Measurements from ENCODE around the gene KRTAP6-3. TPM values are rescaled to one million over a fixed set of nuclear protein-coding genes. Genes with fewer than 3 reads are reported as not detected.

Gene KRTAP6-3
- total RNA-seq, 1 donor from 2014 or later: not detected

GRCh38 chr21:30625449-30626165 is 33.4 kb downstream of the KRTAP6-3 start:
- Histone ChIP-seq H3K36me3 (ENCODE audit: control insufficient read depth, insufficient read depth, low read length) (no peaks in the 10 kb centered on the region), H3K4me3 (ENCODE audit: low read depth, low read length) (no peak overlapping the region), H3K27me3 (ENCODE audit: control insufficient read depth, insufficient read depth, low read length) (no peaks in the 10 kb centered on the region)
- FAIRE-seq (no peak), DNase-seq (ENCODE audit: low read depth) (no peak)
- TF ChIP-seq CTCF (IDR thresholded peaks at IDR 0.05; ENCODE audit: insufficient read depth, low read length, severe bottlenecking): no peak

GRCh38 chr21:30628109-30628508 is 35.9 kb downstream of the KRTAP6-3 start:
- FAIRE-seq: no peak
- Histone ChIP-seq H3K27me3 (ENCODE audit: control insufficient read depth, insufficient read depth, low read length) (no peaks in the 10 kb centered on the region), H3K36me3 (ENCODE audit: control insufficient read depth, insufficient read depth, low read length) (no peaks in the 10 kb centered on the region), H3K4me3 (ENCODE audit: low read depth, low read length) (no peak overlapping the region)
- TF ChIP-seq CTCF (IDR thresholded peaks at IDR 0.05; ENCODE audit: insufficient read depth, low read length, severe bottlenecking): no peak
- DNase-seq (ENCODE audit: low read depth): no peak

- H3K4me3 ChIP-seq (ENCODE audit: low read depth, low read length): no peak overlapping the region
- FAIRE-seq (no peak), DNase-seq (ENCODE audit: low read depth) (no peak)
- no peak for TF ChIP-seq CTCF (IDR thresholded peaks at IDR 0.05; ENCODE audit: insufficient read depth, low read length, severe bottlenecking)
- H3K36me3 ChIP-seq (ENCODE audit: control insufficient read depth, insufficient read depth, low read length): no peaks in the 10 kb centered on the region
- no peaks in the 10 kb centered on the region for H3K27me3 ChIP-seq (ENCODE audit: control insufficient read depth, insufficient read depth, low read length)
Observed at GRCh38 chr21:30629200-30629599, 37.0 kb downstream of the KRTAP6-3 start.

GRCh38 chr21:30634906-30635305 is 42.7 kb downstream of the KRTAP6-3 start, which contains the start of gene KRTAP20-2:
Gene KRTAP20-2 (plus strand): TSS chr21:30635206. CDS start chr21:30635264, 58 bp downstream.
- no peak for FAIRE-seq
- TF ChIP-seq CTCF (IDR thresholded peaks at IDR 0.05; ENCODE audit: insufficient read depth, low read length, severe bottlenecking): no peak
- Histone ChIP-seq H3K36me3 (ENCODE audit: control insufficient read depth, insufficient read depth, low read length) (no peaks in the 10 kb centered on the region), H3K4me3 (ENCODE audit: low read depth, low read length) (no peak within 1 kb of the TSS), H3K27me3 (ENCODE audit: control insufficient read depth, insufficient read depth, low read length) (no peaks in the 10 kb centered on the region)
- no peak for DNase-seq (ENCODE audit: low read depth)

- Histone ChIP-seq H3K36me3 (ENCODE audit: control insufficient read depth, insufficient read depth, low read length) (no peaks in the 10 kb centered on the region), H3K27me3 (ENCODE audit: control insufficient read depth, insufficient read depth, low read length) (no peaks in the 10 kb centered on the region), H3K4me3 (ENCODE audit: low read depth, low read length) (no peak overlapping the region)
- no peak for TF ChIP-seq CTCF (IDR thresholded peaks at IDR 0.05; ENCODE audit: insufficient read depth, low read length, severe bottlenecking)
- no peak for FAIRE-seq
- no peak for DNase-seq (ENCODE audit: low read depth)
Observed at GRCh38 chr21:30638686-30639085, 46.4 kb downstream of the KRTAP6-3 start.

GRCh38 chr21:30642564-30642963 is 50.3 kb downstream of the KRTAP6-3 start, which contains the start of gene KRTAP20-3:
Gene KRTAP20-3 (plus strand): TSS chr21:30642864.
- Histone ChIP-seq H3K4me3 (ENCODE audit: low read depth, low read length) (no peak within 1 kb of the TSS), H3K36me3 (ENCODE audit: control insufficient read depth, insufficient read depth, low read length) (no peaks in the 10 kb centered on the region), H3K27me3 (ENCODE audit: control insufficient read depth, insufficient read depth, low read length) (no peaks in the 10 kb centered on the region)
- no peak for FAIRE-seq
- no peak for DNase-seq (ENCODE audit: low read depth)
- no peak for TF ChIP-seq CTCF (IDR thresholded peaks at IDR 0.05; ENCODE audit: insufficient read depth, low read length, severe bottlenecking)
